Measurements from ENCODE around the gene DNAJC25. TPM values are rescaled to one million over a fixed set of nuclear protein-coding genes. Genes with fewer than 3 reads are reported as not detected.
"Not testable (repeated sequence)": the region's sequence is repeated elsewhere in the genome, so short reads cannot be mapped to it uniquely, and the experiment has no call there.

Gene DNAJC25
- total RNA-seq, 2 donors from 2014 or later: 3.8 to 9.6 TPM

GRCh38 chr9:111668601-111669000, 37.5 kb downstream of the DNAJC25 start:
- H3K27ac Mint-ChIP-seq; H3K27me3 Mint-ChIP-seq; ATAC-seq (replicated peaks); H3K4me3 Mint-ChIP-seq; H3K4me1 Mint-ChIP-seq; H3K9me3 Mint-ChIP-seq: not testable (repeated sequence)
- peaks cover 56% of the 10 kb centered on the region for H3K36me3 Mint-ChIP-seq (ENCODE audit: low read depth)

- no peaks in the 10 kb centered on the region for H3K27me3 Mint-ChIP-seq
- H3K4me1 Mint-ChIP-seq: no peaks in the 10 kb centered on the region
- ATAC-seq (replicated peaks): no peak
- no peak overlapping the region for H3K4me3 Mint-ChIP-seq
- H3K36me3 Mint-ChIP-seq (ENCODE audit: low read depth): peaks cover 38% of the 10 kb centered on the region
- H3K27ac Mint-ChIP-seq: no peak overlapping the region
- H3K9me3 Mint-ChIP-seq: no peaks in the 10 kb centered on the region
Observed at GRCh38 chr9:111674319-111674718, 43.2 kb downstream of the DNAJC25 start.

GRCh38 chr9:111676116-111676515, 45.0 kb downstream of the DNAJC25 start:
- Mint-ChIP-seq H3K4me1 (no peaks in the 10 kb centered on the region), H3K27ac (no peak overlapping the region), H3K9me3 (no peaks in the 10 kb centered on the region), H3K4me3 (no peak overlapping the region), H3K27me3 (no peaks in the 10 kb centered on the region), H3K36me3 (ENCODE audit: low read depth) (peaks cover 28% of the 10 kb centered on the region)
- no peak for ATAC-seq (replicated peaks)

- H3K27me3 Mint-ChIP-seq: no peaks in the 10 kb centered on the region
- ATAC-seq (replicated peaks): no peak
- no peak overlapping the region for H3K27ac Mint-ChIP-seq
- H3K4me1 Mint-ChIP-seq: no peaks in the 10 kb centered on the region
- H3K36me3 Mint-ChIP-seq (ENCODE audit: low read depth): peaks cover 24% of the 10 kb centered on the region
- H3K4me3 Mint-ChIP-seq: no peak overlapping the region
- H3K9me3 Mint-ChIP-seq: no peaks in the 10 kb centered on the region
Observed at GRCh38 chr9:111678293-111678692, 47.2 kb downstream of the DNAJC25 start.

GRCh38 chr9:111679199-111679598, 48.1 kb downstream of the DNAJC25 start:
- no peaks in the 10 kb centered on the region for H3K4me1 Mint-ChIP-seq
- no peak for ATAC-seq (replicated peaks)
- no peak overlapping the region for H3K4me3 Mint-ChIP-seq
- no peaks in the 10 kb centered on the region for H3K27me3 Mint-ChIP-seq
- H3K36me3 Mint-ChIP-seq (ENCODE audit: low read depth): peaks cover 24% of the 10 kb centered on the region
- H3K27ac Mint-ChIP-seq: no peak overlapping the region
- H3K9me3 Mint-ChIP-seq: no peaks in the 10 kb centered on the region

GRCh38 chr9:111683392-111683791, 52.3 kb downstream of the DNAJC25 start:
- Mint-ChIP-seq H3K9me3 (no peaks in the 10 kb centered on the region), H3K27ac (no peak overlapping the region), H3K36me3 (ENCODE audit: low read depth) (peaks cover 12% of the 10 kb centered on the region)

GRCh38 chr9:111691672-111692329, 60.7 kb downstream of the DNAJC25 start:
- no peaks in the 10 kb centered on the region for H3K9me3 Mint-ChIP-seq
- H3K4me3 Mint-ChIP-seq: no peak overlapping the region
- H3K27ac Mint-ChIP-seq: no peak overlapping the region
- no peak for ATAC-seq (replicated peaks)
- H3K27me3 Mint-ChIP-seq: no peaks in the 10 kb centered on the region
- no peaks in the 10 kb centered on the region for H3K36me3 Mint-ChIP-seq (ENCODE audit: low read depth)
- H3K4me1 Mint-ChIP-seq: no peaks in the 10 kb centered on the region

More at GRCh38 chr9:111683392-111683791, 52.3 kb downstream of the DNAJC25 start:
- no peaks in the 10 kb centered on the region for H3K27me3 Mint-ChIP-seq
- ATAC-seq (replicated peaks): no peak
- H3K4me1 Mint-ChIP-seq: no peaks in the 10 kb centered on the region
- no peak overlapping the region for H3K4me3 Mint-ChIP-seq

GRCh38 chr9:111696796-111697195, 65.7 kb downstream of the DNAJC25 start:
- Mint-ChIP-seq H3K27me3 (no peaks in the 10 kb centered on the region), H3K36me3 (ENCODE audit: low read depth) (no peaks in the 10 kb centered on the region), H3K9me3 (no peaks in the 10 kb centered on the region), H3K4me1 (no peaks in the 10 kb centered on the region), H3K4me3 (no peak overlapping the region), H3K27ac (no peak overlapping the region)
- no peak for ATAC-seq (replicated peaks)

GRCh38 chr9:111700776-111701175, 69.6 kb downstream of the DNAJC25 start:
- no peaks in the 10 kb centered on the region for H3K4me1 Mint-ChIP-seq
- no peaks in the 10 kb centered on the region for H3K9me3 Mint-ChIP-seq
- no peak overlapping the region for H3K27ac Mint-ChIP-seq
- ATAC-seq (replicated peaks): no peak
- no peaks in the 10 kb centered on the region for H3K36me3 Mint-ChIP-seq (ENCODE audit: low read depth)
- no peaks in the 10 kb centered on the region for H3K27me3 Mint-ChIP-seq
- no peak overlapping the region for H3K4me3 Mint-ChIP-seq

Other genes with a start within 250 kb of the DNAJC25 start
- gene ECPAS, start 147.0 kb upstream of the DNAJC25 start, total RNA-seq: 100 to 1,000 TPM in 1 of 2 donors, 10 to 100 TPM in 1; 77.4 to 103 TPM
- gene ZNF483, start 106.2 kb upstream of the DNAJC25 start, total RNA-seq: 1 to 10 TPM; 7.0 to 7.3 TPM
- 1 to 10 TPM in 1 of 2 donors, under 1 TPM in 1; 0.61 to 5.5 TPM for gene PTGR1, start 31.7 kb upstream of the DNAJC25 start, total RNA-seq
- 10 to 100 TPM; 12.3 to 31.9 TPM for gene GNG10, start 30.3 kb downstream of the DNAJC25 start, total RNA-seq
- not detected for gene SHOC1, start 163.6 kb downstream of the DNAJC25 start, total RNA-seq

All from activated T-helper 17 cell treated with anti-CD3 and anti-CD28 coated beads, Interleukin-2, amount 50 U/mL, for 72 hours (primary cell).